A549 (cell line): ENCODE results near the gene CCDC40. TPM values are rescaled to one million over a fixed set of nuclear protein-coding genes. Genes with fewer than 3 reads are reported as not detected.

Experiments
- ATAC-seq, 2 experiments: fragments of 200-7000 bp in 1 of 2; fragments of >200 bp in 1 of 2; cut with Nextera tagmentation in 1 of 2; cut with Tn5 transposase in 1 of 2; 3 replicates each; pipeline versions ENCODE4 v1.8.0 to v1.9.1; 2018 to 2020; ENCODE audit warnings: mild to moderate bottlenecking in 1 of 2, moderate library complexity in 1 of 2
- CTCF ChIA-PET: fragments of 300-600 bp; sonication (Branson Sonifier 250); formaldehyde crosslinking; extraction: SDS; loops from one replicate; lab custom pipeline; 2021; ENCODE audit warnings: antibody characterized with exemption, inconsistent platforms; lab: Yijun Ruan, JAX
- POLR2A ChIA-PET: fragments of 350-600 bp; formaldehyde crosslinking; extraction: SDS; loops from one replicate; lab custom pipeline; 2021; ENCODE audit warnings: antibody characterized with exemption, inconsistent platforms; lab: Yijun Ruan, JAX
- DNase-seq, 2 experiments: peaks; one replicate each; pipeline versions ENCODE4 v3.0.0 to v3.0.0-alpha.2; 2011 to 2016; ENCODE audit warnings: low read depth in 1 of 2, low spot score in 1 of 2
- FAIRE-seq: peaks from 2 replicates; lab custom pipeline; 2011; peaks lifted over from hg19 to GRCh38; lab: Jason Lieb, UNC
- H3K27ac ChIP-seq, 2 experiments: fragments of >200 bp; sonication (Bioruptor Twin); formaldehyde crosslinking; 3 replicates each; pipeline ENCODE4 v1.5.1; 2016 to 2017
- H3K4me1 ChIP-seq: fragments of >200 bp; sonication (Bioruptor Twin); formaldehyde crosslinking; 3 replicates; pipeline ENCODE4 v1.6.1; 2016
- H3K4me2 ChIP-seq: fragments of >200 bp; sonication (Bioruptor Twin); formaldehyde crosslinking; 3 replicates; pipeline ENCODE4 v1.6.1; 2016
- H3K4me3 ChIP-seq: fragments of >200 bp; sonication (Bioruptor Twin); formaldehyde crosslinking; 3 replicates; pipeline ENCODE4 v1.5.1; 2016
- H3K9me3 ChIP-seq: fragments of >200 bp; sonication (Bioruptor Twin); formaldehyde crosslinking; 3 replicates; pipeline ENCODE4 v1.6.1; 2016
- CBX2 ChIP-seq: fragments of 200-600 bp; sonication (generic); IDR thresholded peaks from 2 replicates; pipeline ENCODE4 v1.6.1; 2016; ENCODE audit warnings: low read depth, mild to moderate bottlenecking, borderline replicate concordance
- CBX8 ChIP-seq: fragments of 200-600 bp; sonication (generic); IDR thresholded peaks from 2 replicates; pipeline ENCODE4 v1.6.1; 2016
- CEBPB ChIP-seq, 2 experiments: fragments of >200 bp in 1 of 2; sonication (Bioruptor Twin) in 1 of 2; formaldehyde crosslinking in 1 of 2; IDR thresholded peaks; 2 replicates each; pipeline ENCODE4 v1.6.1; 2012 to 2016
- CHD2 ChIP-seq: fragments of 150-350 bp; IDR thresholded peaks from 2 replicates; pipeline ENCODE4 v1.6.1; 2014; ENCODE audit warnings: low read length; ENCODE audit not compliant: partially characterized antibody
- E2F6 ChIP-seq: IDR thresholded peaks from 2 replicates; pipeline ENCODE4 v1.6.1; 2012; ENCODE audit warnings: low read depth, borderline replicate concordance
- EHMT2 ChIP-seq: fragments of 200-600 bp; sonication (generic); IDR thresholded peaks from 2 replicates; pipeline ENCODE4 v1.6.1; 2016; ENCODE audit warnings: antibody characterized with exemption, low read depth, mild to moderate bottlenecking, moderate library complexity
- ESRRA ChIP-seq: fragments of 150-350 bp; IDR thresholded peaks from 2 replicates; pipeline ENCODE4 v1.6.1; 2014; ENCODE audit warnings: mild to moderate bottlenecking, low read length, borderline replicate concordance
- FOSB ChIP-seq: fragments of 250-450 bp; sonication (Bioruptor Pico); IDR thresholded peaks from 2 replicates; pipeline ENCODE4 v1.5.0; 2020; ENCODE audit warnings: mild to moderate bottlenecking, moderate library complexity
- FOXS1 ChIP-seq: fragments of 250-450 bp; sonication (Bioruptor Pico); IDR thresholded peaks from 2 replicates; pipeline ENCODE4 v1.5.0; 2020; ENCODE audit warnings: mild to moderate bottlenecking, moderate library complexity
- GATA3 ChIP-seq: IDR thresholded peaks from 2 replicates; pipeline ENCODE4 v1.6.1; 2012; ENCODE audit warnings: borderline replicate concordance
- HMGXB4 ChIP-seq: fragments of 250-450 bp; sonication (Bioruptor Pico); IDR thresholded peaks from 2 replicates; pipeline ENCODE4 v1.5.0; 2021; ENCODE audit warnings: mild to moderate bottlenecking, moderate library complexity, borderline replicate concordance
- HOXB5 ChIP-seq: fragments of 250-450 bp; sonication (Bioruptor Pico); IDR thresholded peaks from 2 replicates; pipeline ENCODE4 v1.5.0; 2020; ENCODE audit warnings: mild to moderate bottlenecking, moderate library complexity
- MAFK ChIP-seq: fragments of 450-650 bp; IDR thresholded peaks from 2 replicates; pipeline ENCODE4 v1.6.1; 2014; ENCODE audit not compliant: partially characterized antibody
- MAZ ChIP-seq: fragments of 150-350 bp; IDR thresholded peaks from 2 replicates; pipeline ENCODE4 v1.6.1; 2014; ENCODE audit warnings: antibody characterized with exemption, low read depth, low read length, borderline replicate concordance
- MYC ChIP-seq: IDR thresholded peaks from 2 replicates; pipeline ENCODE4 v1.6.1; 2012; ENCODE audit warnings: mild to moderate bottlenecking, inconsistent platforms, low read length, improper control_type of control experiment, borderline replicate concordance
- NFE2L2 ChIP-seq: fragments of 150-350 bp; conservative IDR thresholded peaks from 2 replicates; pipeline ENCODE4 v1.6.1; 2014; ENCODE audit warnings: low read length
- RARB ChIP-seq: fragments of 250-450 bp; sonication (Bioruptor Pico); IDR thresholded peaks from 2 replicates; pipeline ENCODE4 v1.8.0; 2021; ENCODE audit warnings: mild to moderate bottlenecking, moderate library complexity
- REST ChIP-seq: fragments of 200-600 bp; sonication (generic); IDR thresholded peaks from 2 replicates; pipeline ENCODE4 v1.6.1; 2016; ENCODE audit warnings: antibody characterized with exemption, mild to moderate bottlenecking, moderate library complexity
- RFX5 ChIP-seq: fragments of 450-650 bp; IDR thresholded peaks from 2 replicates; pipeline ENCODE4 v1.7.1; 2014; ENCODE audit warnings: antibody characterized with exemption, mild to moderate bottlenecking, moderate library complexity
- SMC3 ChIP-seq: fragments of >200 bp; sonication (Bioruptor Twin); formaldehyde crosslinking; IDR thresholded peaks from 3 replicates; pipeline ENCODE4 v1.6.1; 2018; ENCODE audit warnings: inconsistent platforms
- ZFP36 ChIP-seq: fragments of 450-650 bp; IDR thresholded peaks from 2 replicates; pipeline ENCODE4 v1.6.1; 2014; ENCODE audit warnings: borderline replicate concordance; ENCODE audit not compliant: partially characterized antibody
- ZNF302 ChIP-seq: fragments of 250-450 bp; sonication (Bioruptor Pico); IDR thresholded peaks from 2 replicates; pipeline ENCODE4 v1.9.0; 2021; ENCODE audit warnings: inconsistent platforms, mild to moderate bottlenecking, moderate library complexity
- ZSCAN20 ChIP-seq: fragments of 250-450 bp; sonication (Bioruptor Pico); IDR thresholded peaks from 2 replicates; pipeline ENCODE4 v1.8.0; 2022; ENCODE audit warnings: mild to moderate bottlenecking, moderate library complexity
- whole genome bisulfite sequencing: methylation state at CpG from one replicate; pipeline ENCODE4 v1.1.6; 2017; ENCODE audit errors: missing lambda C conversion rate; 5-methylcytosine and 5-hydroxymethylcytosine counted together
- polyA plus RNA-seq, 4 experiments: library from polyadenylated mRNA; depleted of rRNA in 3 of 4; stranded (reverse); fragments of >200 nt; fragmentation: RNase III in 1 of 4; extraction: RNeasy Plus Mini Kit Qiagen cat#74134 plus additional on column Dnase treatment in 1 of 4; gene quantifications; 2 replicates in 3 of 4; 3 replicates in 1 of 4; pipeline ENCODE4 v1.2.3, GENCODE V29; 2011 to 2017

The CCDC40 gene
- polyA plus RNA-seq, 2 of the 4 experiments (the other 2 are of a cell fraction) = 5.9 to 11.3 TPM

DNA sequence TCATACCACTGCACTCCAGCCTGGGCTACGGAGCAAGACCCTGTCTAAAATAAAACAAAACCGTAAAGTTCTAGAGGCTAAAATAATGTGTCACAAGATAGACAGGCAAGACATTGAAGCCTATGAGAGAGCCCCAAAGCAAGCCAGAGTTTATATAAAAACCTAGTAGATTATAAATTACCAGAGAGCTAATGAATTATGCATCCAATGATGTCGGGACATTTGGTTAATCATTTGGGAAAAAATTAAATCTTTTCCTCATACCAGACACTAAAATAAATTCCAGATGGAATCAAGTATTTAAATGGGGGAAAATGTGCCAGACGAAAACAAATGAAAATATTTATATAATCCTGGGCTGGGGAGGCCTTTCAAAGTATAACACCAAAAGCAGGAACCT is 24.2 kb downstream of the CCDC40 start:
- no peaks in the 10 kb centered on the region for H3K9me3 ChIP-seq
- TF ChIP-seq FOXS1 (no peak), ESRRA (no peak), ZFP36 (no peak), FOSB (no peak), E2F6 (no peak), RFX5 (no peak), HMGXB4 (CRISPR knock-in tag) (no peak), ZSCAN20 (no peak), ZNF302 (CRISPR knock-in tag) (no peak), GATA3 (no peak), NFE2L2 (no peak)
- H3K4me2 ChIP-seq = no peak overlapping the region
- no peak overlapping the region; a peak in 1 of 6 replicates for H3K27ac ChIP-seq
- CTCF ChIA-PET = interaction anchor here (0.6 to 2.8 kb wide), 2 partner anchors 53 to 271 kb away, joined by 3 to 12 read pairs; no protein-coding TSS in a partner anchor
- 80% methylated on average over 4 of the region's 4 CpGs for WGBS
- ATAC-seq (no peak), DNase-seq (no peak), FAIRE-seq (peak; percentile 67)
- POLR2A ChIA-PET = interaction anchor here (0.6 kb wide), 1 partner anchor 107 kb away, joined by 4 read pairs; no protein-coding TSS in a partner anchor
- H3K4me3 ChIP-seq = no peak overlapping the region
- peaks cover 17% of the 10 kb centered on the region for H3K4me1 ChIP-seq

DNA sequence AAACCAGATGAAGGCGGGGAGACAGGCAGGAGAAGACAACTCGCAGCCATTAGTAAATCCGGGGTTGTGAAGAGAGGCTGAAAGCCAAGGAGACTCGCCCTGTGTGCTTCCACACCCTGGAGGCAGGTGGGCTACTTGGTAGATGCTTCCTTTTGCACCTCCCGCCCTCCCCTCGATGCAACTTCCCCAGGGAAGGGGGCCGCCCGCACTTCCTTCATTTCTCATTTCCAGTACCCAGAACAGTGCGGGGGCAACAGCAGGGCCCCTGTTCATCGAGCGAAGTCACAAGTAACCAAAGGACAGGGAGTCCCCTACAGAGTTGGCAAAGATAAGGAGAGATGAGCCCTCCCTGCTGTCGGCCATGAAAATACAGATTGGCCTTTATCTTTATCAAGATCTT is 25.0 kb downstream of the CCDC40 start:
- no peak for ATAC-seq
- ChIA-PET CTCF (interaction anchor here (1.0 kb wide), 1 partner anchor 21 kb away, joined by 3 read pairs; no protein-coding TSS in a partner anchor), POLR2A (no interaction called here)
- no peak for DNase-seq
- no peak for TF ChIP-seq HOXB5
- no peak for TF ChIP-seq CBX2
- no peak for TF ChIP-seq EHMT2
- TF ChIP-seq MAFK = no peak
- no peak for TF ChIP-seq MYC
- no peak for TF ChIP-seq CHD2
- TF ChIP-seq CEBPB (IDR thresholded peaks at IDR 0.05) = no peak
- no peak for TF ChIP-seq SMC3
- no peak for TF ChIP-seq MAZ
- TF ChIP-seq CBX8 = no peak
- no peak for TF ChIP-seq REST
- TF ChIP-seq RARB (CRISPR knock-in tag) = no peak
- TF ChIP-seq FOXS1 = no peak
- TF ChIP-seq ZNF302 (CRISPR knock-in tag) = no peak
- H3K4me2 ChIP-seq = no peak overlapping the region
- H3K4me3 ChIP-seq = no peak overlapping the region
- FAIRE-seq = no peak
- WGBS = 91% methylated on average over 12 of the region's 12 CpGs
- H3K4me1 ChIP-seq = peaks cover 17% of the 10 kb centered on the region
- H3K9me3 ChIP-seq = no peaks in the 10 kb centered on the region
- no peak overlapping the region; a peak in 1 of 6 replicates for H3K27ac ChIP-seq
